HG02870 (cell line): ENCODE measurements around the gene ALDOA.
A peak's percentile ranks its signal among the peaks of the same experiment; 100 is the strongest.

Experiments used
- ATAC-seq: cut with Tn5 transposase; IDR thresholded peaks from one replicate; pipeline ENCODE4 v1.9.1; 2021; ENCODE audit warnings: mild to moderate bottlenecking, moderate library complexity; ENCODE audit not compliant: unreplicated experiment

Gene ALDOA

GRCh38 chr16:30068750-30069610, 3.4 kb downstream of the ALDOA start:
- ATAC-seq, result no peak

- no peak for ATAC-seq
Measured at GRCh38 chr16:30069611-30070462, 4.3 kb downstream of the ALDOA start.

- no peak for ATAC-seq
Measured at GRCh38 chr16:30070490-30070889, 4.9 kb downstream of the ALDOA start.

- ATAC-seq, result peak; percentile 66
Measured at GRCh38 chr16:30075503-30076275, 10.1 kb downstream of the ALDOA start, which contains the start of gene PPP4C. TSS of gene PPP4C (plus strand) at chr16:30075994. CDS start at chr16:30076378, 384 bp downstream.

GRCh38 chr16:30076276-30076791, 10.8 kb downstream of the ALDOA start:
- ATAC-seq, result no peak

GRCh38 chr16:30077656-30078055, 12.1 kb downstream of the ALDOA start:
- ATAC-seq, result no peak

GRCh38 chr16:30078744-30079143, 13.2 kb downstream of the ALDOA start:
- no peak for ATAC-seq

- ATAC-seq, result no peak
Measured at GRCh38 chr16:30079480-30079879, 13.9 kb downstream of the ALDOA start.

GRCh38 chr16:30082545-30083090, 17.1 kb downstream of the ALDOA start:
- ATAC-seq, result no peak

GRCh38 chr16:30083216-30084055, 17.9 kb downstream of the ALDOA start:
- no peak for ATAC-seq

GRCh38 chr16:30084096-30084815, 18.7 kb downstream of the ALDOA start:
- ATAC-seq, result no peak

- ATAC-seq, result no peak
Measured at GRCh38 chr16:30084816-30085159, 19.2 kb downstream of the ALDOA start.

GRCh38 chr16:30085247-30085646, 19.7 kb downstream of the ALDOA start:
- ATAC-seq, result no peak

GRCh38 chr16:30085820-30086219, 20.3 kb downstream of the ALDOA start:
- no peak for ATAC-seq

GRCh38 chr16:30086291-30087140, 21.0 kb downstream of the ALDOA start:
- no peak for ATAC-seq

- ATAC-seq, result no peak
Measured at GRCh38 chr16:30087181-30087898, 21.8 kb downstream of the ALDOA start.

GRCh38 chr16:30088237-30088831, 22.8 kb downstream of the ALDOA start:
- no peak for ATAC-seq
